Activated CD4-positive, alpha-beta T cell treated with anti-CD3 and anti-CD28 coated beads, Interleukin-2, amount 50 U/mL, for 48 hours (primary cell): ENCODE data around the gene NOX4.
"Not testable (repeated sequence)": the region's sequence is repeated elsewhere in the genome, so short reads cannot be mapped to it uniquely, and the experiment has no call there.

Source experiments
- DNase-seq, 2 experiments: peaks; one replicate each; pipeline ENCODE4 v3.0.0-alpha.2; 2020

The NOX4 gene

GRCh38 chr11:89457190-89457589, 34.0 kb downstream of the NOX4 start:
- DNase-seq = no peak

- no peak for DNase-seq
Measured at GRCh38 chr11:89456681-89457080, 34.5 kb downstream of the NOX4 start.

- DNase-seq = no peak
Measured at GRCh38 chr11:89452780-89453179, 38.4 kb downstream of the NOX4 start.

- DNase-seq = no peak
Measured at GRCh38 chr11:89447845-89448244, 43.3 kb downstream of the NOX4 start.

- DNase-seq = no peak
Measured at GRCh38 chr11:89443361-89444322, 47.5 kb downstream of the NOX4 start.

- DNase-seq = no peak
Measured at GRCh38 chr11:89442801-89443200, 48.4 kb downstream of the NOX4 start.

DNA sequence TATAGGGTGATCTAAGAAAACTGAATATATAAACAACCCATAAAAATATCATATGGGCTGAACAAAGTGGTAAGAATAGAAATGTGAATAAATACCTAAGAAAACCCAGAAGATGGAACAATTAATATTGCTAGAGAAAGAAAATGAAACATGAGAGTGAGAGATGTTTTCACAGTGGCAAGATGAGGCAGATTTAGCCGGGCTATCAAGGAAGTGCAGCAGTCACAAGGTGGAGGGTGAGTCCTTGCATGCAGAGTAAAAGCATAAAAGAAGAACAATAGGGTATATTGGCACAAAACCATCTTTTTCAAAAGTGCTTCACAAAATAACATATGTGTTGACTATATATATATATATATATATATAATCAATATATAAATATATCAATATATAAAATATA, 49.6 kb downstream of the NOX4 start:
- DNase-seq = no peak

DNA sequence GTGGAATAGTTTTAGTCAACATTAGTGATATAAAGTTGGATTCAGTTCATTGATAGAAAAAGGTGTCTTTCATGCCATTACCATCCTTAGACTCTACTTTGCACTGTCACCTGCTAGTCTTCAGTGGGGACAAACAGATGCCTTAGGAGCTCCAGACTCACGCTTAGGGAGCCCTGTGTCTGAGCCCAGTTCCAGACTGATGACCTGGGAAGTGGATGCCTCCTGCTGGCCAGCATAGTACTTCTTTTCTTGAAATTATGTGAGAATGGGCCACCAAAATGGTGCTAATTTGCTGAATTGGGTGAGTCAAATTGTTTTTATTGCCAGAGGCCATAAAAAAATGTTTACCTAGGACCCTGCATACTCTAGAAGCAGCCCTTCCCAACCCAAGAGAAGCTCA, 53.9 kb downstream of the NOX4 start:
- DNase-seq = no peak

- no peak for DNase-seq
Measured at GRCh38 chr11:89436071-89436470, 55.1 kb downstream of the NOX4 start.

GRCh38 chr11:89433278-89433677, 57.9 kb downstream of the NOX4 start:
- no peak for DNase-seq

- not testable (repeated sequence) for DNase-seq
Measured at GRCh38 chr11:89432182-89432581, 59.0 kb downstream of the NOX4 start.

GRCh38 chr11:89426501-89426900, 64.7 kb downstream of the NOX4 start:
- DNase-seq = not testable (repeated sequence)

DNA sequence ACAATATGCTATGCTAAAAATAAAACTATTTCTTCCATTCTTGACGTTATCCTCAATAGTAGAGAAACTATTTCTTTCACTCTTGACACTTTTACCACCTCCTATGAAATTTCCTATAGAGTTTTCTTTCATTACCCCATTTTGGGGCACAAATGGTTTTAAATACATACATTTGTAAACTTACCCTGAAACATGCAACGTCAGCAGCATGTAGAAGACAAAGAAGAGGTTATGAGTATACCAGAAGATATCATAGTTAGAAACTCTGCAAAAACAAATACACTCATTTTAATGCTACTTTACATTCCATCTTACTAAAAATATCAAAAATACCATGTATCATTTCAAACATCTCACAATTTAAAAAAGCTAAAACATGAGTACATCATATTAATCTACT, 69.5 kb downstream of the NOX4 start:
- no peak for DNase-seq

DNA sequence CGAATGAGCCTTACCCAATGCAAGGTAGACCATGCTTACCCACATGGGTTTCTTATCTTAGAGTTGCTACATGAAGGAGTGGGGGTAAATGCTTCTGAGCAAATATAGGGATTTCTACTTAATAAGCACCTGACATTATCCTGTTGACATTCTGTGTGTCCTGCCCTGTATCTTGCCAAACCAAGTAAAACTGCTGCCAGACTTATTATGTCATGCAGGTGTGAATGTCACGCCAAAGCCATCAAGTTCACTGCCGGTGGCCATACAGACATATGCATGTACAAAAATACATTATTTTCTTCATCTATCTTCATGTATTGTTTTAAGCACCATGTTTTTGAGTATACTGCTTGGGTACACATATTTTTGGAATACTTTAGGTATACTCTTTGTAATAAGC, 70.2 kb downstream of the NOX4 start:
- no peak for DNase-seq

GRCh38 chr11:89416961-89417360, 74.2 kb downstream of the NOX4 start:
- DNase-seq = no peak

DNA sequence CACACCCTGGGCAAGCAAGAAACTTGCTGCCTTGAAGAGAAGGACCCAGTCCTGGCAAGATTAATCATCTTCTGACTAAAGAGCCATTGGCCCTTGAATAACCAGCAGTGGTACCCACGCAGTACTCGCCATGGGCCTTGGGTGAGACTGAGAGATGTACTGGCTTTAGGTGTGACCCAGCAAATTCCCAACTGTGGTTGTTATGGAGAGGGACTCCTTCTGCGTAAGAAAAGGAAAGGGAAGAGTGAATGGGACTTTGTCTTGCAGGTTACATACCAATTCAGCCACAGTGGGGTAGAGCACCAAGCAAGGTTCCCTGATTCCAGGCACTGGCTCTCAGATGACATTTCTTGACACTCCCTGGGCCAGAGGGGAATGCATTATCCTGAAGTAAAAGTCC, 80.1 kb downstream of the NOX4 start:
- not testable (repeated sequence) for DNase-seq

DNA sequence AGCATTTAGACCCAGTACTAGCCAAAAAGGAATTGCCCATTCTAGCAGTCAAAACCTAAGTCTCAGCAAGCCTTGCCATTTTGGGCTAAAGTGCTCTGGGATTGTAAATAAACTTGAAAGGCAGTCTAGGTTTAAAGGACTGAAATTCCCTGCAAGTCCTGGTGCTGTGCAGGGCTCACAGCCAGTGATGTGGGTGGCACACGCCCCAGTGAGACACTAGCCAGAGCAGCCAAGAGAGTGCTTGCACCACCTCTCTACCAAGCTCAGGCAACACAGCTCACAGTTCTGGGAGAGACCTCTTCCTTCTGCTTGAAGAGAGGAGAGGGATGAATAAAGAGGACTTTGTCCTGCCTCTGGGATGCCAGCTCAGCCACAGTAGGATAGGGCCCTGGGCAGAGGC, 80.5 kb downstream of the NOX4 start:
- not testable (repeated sequence) for DNase-seq

DNA sequence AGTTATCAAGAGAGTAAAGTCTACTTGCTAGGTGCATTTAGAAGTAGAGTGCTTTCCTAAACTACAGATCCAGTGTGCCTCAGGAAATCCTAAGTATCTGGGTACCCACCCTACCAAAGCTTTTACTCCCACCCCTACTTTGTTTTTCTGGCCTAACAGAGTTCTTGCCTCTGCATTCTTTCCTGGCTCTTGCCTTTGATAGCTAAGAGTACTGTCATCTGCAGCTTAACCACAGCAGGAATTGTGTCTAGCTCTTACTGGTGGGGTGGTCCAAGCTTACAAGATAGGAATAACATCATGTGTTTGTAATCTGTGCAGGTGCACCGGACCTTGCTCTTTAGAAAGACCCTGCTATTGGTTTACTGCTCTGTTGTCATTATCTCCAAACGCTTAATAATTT, 82.7 kb downstream of the NOX4 start:
- not testable (repeated sequence) for DNase-seq

GRCh38 chr11:89405629-89406028, 85.5 kb downstream of the NOX4 start:
- DNase-seq = no peak

GRCh38 chr11:89391654-89392053, 99.5 kb downstream of the NOX4 start:
- DNase-seq = not testable (repeated sequence)

DNA sequence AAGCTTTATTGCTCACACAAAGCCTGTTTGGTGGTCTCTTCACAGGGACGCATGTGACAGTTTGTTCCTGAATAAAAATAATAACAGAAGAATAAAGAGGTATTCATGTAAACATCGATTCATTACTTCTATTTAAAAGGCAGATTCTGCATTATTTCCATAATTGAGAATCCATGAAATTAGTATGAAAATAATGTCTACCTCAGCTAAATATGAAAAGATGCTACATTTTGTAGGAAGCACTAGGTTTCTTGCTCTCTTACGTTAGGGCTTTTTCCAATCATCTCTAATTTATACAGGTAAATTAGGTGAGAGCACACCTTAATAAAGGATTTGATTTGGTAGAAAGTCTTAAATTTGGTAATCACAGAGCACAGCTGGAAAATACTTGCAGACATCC, 103.7 kb downstream of the NOX4 start:
- DNase-seq = not testable (repeated sequence)

- not testable (repeated sequence) for DNase-seq
Measured at GRCh38 chr11:89382986-89383385, 108.2 kb downstream of the NOX4 start.

DNA sequence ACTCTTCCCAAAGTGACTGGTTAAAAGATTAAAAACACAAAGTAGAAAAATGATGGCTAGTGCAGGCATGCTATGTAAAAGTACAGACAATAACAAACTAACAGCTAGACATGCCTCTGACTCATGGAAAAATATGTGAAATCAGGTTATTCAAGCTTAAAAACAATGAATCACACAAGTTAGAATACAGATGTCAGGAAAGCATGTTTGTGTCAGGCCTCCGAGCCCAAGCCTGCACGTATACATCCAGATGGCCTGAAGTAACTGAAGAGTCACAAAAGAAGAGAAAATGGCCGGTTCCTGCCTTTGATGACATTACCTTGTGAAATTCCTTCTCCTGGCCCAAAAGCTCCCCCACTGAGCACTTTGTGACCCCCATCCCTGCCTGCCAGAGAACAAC, 110.1 kb downstream of the NOX4 start:
- DNase-seq = no peak

- not testable (repeated sequence) for DNase-seq
Measured at GRCh38 chr11:89379976-89380771, 111.0 kb downstream of the NOX4 start.
